Measurements from ENCODE around the gene HOXD11.

The HOXD11 gene

DNA sequence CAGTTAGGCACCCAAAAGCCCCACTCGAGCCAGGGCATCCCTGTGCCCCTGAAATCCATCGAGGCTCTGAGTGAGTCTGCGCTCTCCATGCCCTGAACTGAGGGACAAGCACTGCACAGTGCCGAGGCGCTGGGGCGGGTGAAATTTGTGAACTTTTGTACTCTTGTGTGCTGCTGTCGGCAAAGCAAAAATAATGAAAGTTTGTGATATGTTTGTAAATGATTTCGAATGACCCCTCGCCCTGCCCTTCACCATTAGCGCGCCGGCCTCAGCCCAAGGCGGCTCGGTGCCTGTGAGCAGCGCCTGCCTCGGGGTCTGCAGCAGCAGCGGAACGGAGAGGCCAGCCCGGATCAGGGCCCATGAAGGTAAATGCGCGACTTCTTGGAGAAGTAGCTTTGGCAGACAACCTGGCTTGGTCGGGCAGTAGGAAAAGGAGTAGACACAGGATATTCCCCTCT is 42.4 kb downstream of the HOXD11 start:
- DNase-seq (ENCODE audit: low read depth): no peak

DNA sequence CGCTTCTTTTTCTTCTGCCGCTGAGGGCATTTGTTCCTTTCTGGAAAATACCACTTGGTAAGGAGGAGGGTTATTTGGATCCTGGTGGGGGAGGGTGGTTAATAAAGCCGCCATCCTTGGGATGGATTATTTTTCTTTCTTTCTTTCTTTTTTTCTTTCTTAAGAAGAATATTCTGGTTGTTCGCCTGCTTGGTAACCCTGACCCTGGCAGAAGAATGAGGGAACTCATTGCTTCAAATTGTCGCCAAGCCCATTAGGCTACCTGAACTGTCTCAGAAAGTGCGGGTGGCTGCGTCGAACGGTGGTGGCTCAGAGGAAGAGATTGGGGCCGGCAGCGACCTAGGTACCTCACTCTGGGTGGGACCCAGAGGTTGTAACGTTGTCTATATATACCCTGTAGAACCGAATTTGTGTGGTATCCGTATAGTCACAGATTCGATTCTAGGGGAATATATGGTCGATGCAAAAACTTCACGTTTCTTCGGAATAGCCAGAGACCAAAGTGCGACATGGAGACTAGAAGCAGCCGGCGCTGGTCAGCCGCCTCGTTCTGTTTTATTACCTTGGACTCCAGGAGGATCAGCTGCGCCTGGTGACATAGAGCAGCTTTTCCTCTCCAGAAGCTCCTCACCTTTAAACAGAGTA is 43.0 kb downstream of the HOXD11 start:
- no peak for DNase-seq (ENCODE audit: low read depth)

- DNase-seq (ENCODE audit: low read depth): no peak
These were observed 43.7 kb downstream of the HOXD11 start for GRCh38 chr2:176150584-176151441.

- no peak for DNase-seq (ENCODE audit: low read depth)
These were observed 44.6 kb downstream of the HOXD11 start, which contains the start of gene HOXD4 for GRCh38 chr2:176151442-176152287. TSS of gene HOXD4 (plus strand) at chr2:176151550. CDS start at chr2:176151634, 84 bp downstream.

DNA sequence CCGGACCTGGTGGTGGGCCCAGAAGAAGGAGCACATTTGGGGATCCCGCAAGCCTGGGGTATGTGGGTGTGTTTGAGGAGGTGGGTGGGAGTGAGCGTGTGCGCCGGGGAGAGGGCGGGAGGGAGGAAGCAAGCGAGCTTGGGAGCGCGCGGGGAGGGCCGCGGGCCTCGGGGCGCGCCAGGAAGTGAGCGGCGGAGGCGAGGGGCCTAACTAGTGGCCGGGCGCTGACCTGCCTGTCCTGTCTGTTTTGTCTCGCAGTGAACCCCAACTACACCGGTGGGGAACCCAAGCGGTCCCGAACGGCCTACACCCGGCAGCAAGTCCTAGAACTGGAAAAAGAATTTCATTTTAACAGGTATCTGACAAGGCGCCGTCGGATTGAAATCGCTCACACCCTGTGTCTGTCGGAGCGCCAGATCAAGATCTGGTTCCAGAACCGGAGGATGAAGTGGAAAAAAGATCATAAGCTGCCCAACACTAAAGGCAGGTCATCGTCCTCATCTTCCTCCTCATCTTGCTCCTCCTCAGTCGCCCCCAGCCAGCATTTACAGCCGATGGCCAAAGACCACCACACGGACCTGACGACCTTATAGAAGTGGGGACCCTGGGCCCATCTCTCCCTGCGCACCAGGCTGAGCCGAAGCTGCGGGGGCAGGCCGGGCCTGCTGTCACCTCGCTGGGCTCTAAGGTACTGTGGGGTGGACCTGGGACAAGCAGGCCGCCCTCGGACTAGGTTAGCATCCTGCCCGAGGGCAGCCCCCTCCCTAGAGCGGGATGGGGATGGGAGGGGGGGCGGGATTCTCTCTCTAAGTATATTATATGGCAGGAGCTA is 45.5 kb downstream of the HOXD11 start:
- DNase-seq (ENCODE audit: low read depth): no peak

GRCh38 chr2:176154576-176155252 is 47.6 kb downstream of the HOXD11 start:
- DNase-seq (ENCODE audit: low read depth): no peak

GRCh38 chr2:176155356-176156044 is 48.4 kb downstream of the HOXD11 start:
- DNase-seq (ENCODE audit: low read depth): no peak

- DNase-seq (ENCODE audit: low read depth): no peak
These were observed 49.3 kb downstream of the HOXD11 start for GRCh38 chr2:176156301-176156806.

DNA sequence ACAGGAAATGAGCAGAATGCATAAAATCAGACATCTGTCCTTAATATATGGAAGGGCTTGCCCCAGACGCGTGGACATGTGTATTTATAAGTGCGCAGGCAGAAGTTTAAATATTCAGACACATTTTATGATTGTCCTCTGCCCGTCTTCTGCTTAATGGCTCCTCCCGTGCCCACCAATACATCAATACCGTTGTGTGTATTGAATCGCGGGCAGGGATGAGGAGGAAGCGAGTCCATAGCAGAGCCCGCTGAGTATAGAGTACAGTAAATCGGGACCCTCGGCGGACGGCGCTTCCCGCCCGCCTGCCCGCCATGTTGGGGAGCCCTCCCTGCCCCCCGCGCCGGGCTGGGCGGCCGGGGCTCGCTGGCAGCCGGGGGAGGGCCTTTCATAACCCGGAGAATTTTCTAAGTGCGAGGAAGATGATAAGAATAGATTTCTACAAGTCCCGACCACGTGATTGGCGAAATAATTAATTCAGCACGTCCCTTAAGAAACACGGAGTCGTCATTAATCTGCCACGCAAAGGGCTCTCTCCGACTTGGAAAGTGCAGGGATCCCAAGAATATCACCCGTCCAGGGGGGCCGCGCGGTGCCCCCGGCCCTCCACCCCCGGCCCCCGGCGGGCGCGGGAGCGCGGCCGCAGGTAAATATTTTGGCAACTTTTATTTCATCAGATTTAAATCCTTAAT is 49.9 kb downstream of the HOXD11 start, which contains the start of gene HOXD3:
HOXD3 (plus strand) TSS at position 501 of the 692 bp plus-strand sequence. CDS start 11,808 bp downstream, outside the sequence.
- DNase-seq (ENCODE audit: low read depth): no peak

GRCh38 chr2:176157499-176158185 is 50.6 kb downstream of the HOXD11 start:
- DNase-seq (ENCODE audit: low read depth): no peak

- DNase-seq (ENCODE audit: low read depth): no peak
These were observed 51.1 kb downstream of the HOXD11 start for GRCh38 chr2:176158186-176158591.

DNA sequence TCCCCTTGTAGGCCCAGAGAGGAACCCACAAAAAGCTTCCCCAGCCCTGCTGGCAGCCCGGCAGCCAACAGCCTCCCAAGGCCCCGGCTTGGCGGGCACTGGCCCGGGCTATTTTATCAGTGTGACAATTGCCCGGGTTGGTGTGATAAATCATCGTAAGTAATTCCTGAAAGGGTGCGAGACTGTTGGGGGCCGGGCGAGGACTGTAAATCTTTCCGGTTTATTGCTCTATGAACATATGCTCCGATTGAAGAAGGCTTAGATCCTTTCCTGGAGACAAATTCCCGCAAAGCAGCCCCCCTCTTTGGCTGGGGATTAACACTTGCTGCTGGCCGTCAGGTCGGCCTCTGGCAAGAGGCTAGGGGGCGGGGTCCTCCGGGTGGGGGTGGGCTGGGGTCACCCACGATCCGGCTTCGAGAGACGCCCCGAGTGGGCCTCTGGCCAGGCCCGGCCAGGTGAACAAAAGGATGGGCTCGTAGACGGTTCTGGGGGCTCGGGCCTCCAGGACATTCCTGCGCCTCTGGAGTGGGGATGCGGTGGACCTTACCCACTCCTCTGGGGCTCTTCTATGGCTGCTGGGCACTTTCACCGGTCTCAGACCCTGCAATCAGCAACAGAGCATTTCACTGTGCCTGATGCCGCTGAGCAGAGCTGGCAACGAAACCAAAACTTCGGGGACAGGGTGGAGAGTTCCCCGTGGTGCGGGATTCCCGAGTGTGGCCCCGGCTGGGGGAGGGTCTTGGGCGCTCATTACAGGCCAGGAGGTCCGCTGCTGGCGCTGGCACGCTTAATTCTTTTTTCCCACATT is 52.0 kb downstream of the HOXD11 start:
- no peak for DNase-seq (ENCODE audit: low read depth)

Data from activated T-cell treated with anti-CD3 and anti-CD28 coated beads for 1 hour (primary cell).